Motor neuron (in vitro differentiated cells): Measurements from ENCODE around the gene FANCL. TPM values are rescaled to one million over a fixed set of nuclear protein-coding genes. Genes with fewer than 3 reads are reported as not detected.
"Not testable (repeated sequence)": the region's sequence is repeated elsewhere in the genome, so short reads cannot be mapped to it uniquely, and the experiment has no call there.

Experiments
- ATAC-seq, 8 experiments: fragments of 200-7000 bp; cut with Tn5 transposase; replicated peaks in 6 of 8; 2 replicates each; pipeline ENCODE4 v1.8.0; 2021; ENCODE audit warnings: mild to moderate bottlenecking in 8 of 8, moderate library complexity in 8 of 8
- H3K27ac ChIP-seq, 2 donors: fragments of 250-450 bp; sonication (Bioruptor Pico); 2 replicates each; pipeline ENCODE4 v1.9.0; 2021; ENCODE audit warnings: antibody characterized with exemption in 2 of 2, mild to moderate bottlenecking in 2 of 2, moderate library complexity in 1 of 2
- H3K4me1 ChIP-seq, 2 donors: fragments of 250-450 bp; sonication (Bioruptor Pico); replicated peaks in 1 of 2; 2 replicates each; pipeline ENCODE4 v1.6.1; 2021; ENCODE audit warnings: antibody characterized with exemption in 2 of 2, mild to moderate bottlenecking in 2 of 2, moderate library complexity in 1 of 2
- H3K4me3 ChIP-seq, 5 donors: fragments of 250-450 bp; sonication (Bioruptor Pico); 2 replicates each; pipeline ENCODE4 v1.9.0; 2021; ENCODE audit warnings: antibody characterized with exemption in 5 of 5, mild to moderate bottlenecking in 5 of 5, moderate library complexity in 4 of 5
- WGBS, 10 experiments: fragments of 450-650 bp; shearing (Covaris generic); methylation state at CpG; one replicate each; pipeline ENCODE4 v1.0.0; 2022; 5-methylcytosine and 5-hydroxymethylcytosine counted together
- in situ Hi-C, 9 experiments: fragments of 400-800 bp; cut with MboI; loops; one replicate each; pipeline ENCODE4 v1.15.0; 2021; ENCODE audit warnings: low sequenced_read_pairs in 9 of 9, low pct_unique_long_range_greater_than_20kb in 2 of 9; ENCODE audit not compliant: unreplicated experiment in 9 of 9
- total RNA-seq, 8 experiments: library from RNA; unstranded; fragments of 300-600 nt; gene quantifications; 2 replicates each; pipeline versions ENCODE4 v1.2.3 to v1.2.4, GENCODE V29; 2022

FANCL gene
- total RNA-seq, 8 experiments from 2014 or later = 8.9 to 34.0 (median 29.5) TPM

- H3K4me3 ChIP-seq = no peak overlapping the region
- peaks cover 5 to 7% of the 10 kb centered on the region in 2 donors for H3K4me1 ChIP-seq
- H3K27ac ChIP-seq = no peak overlapping the region
- WGBS, 10 experiments = 33 to 100% (median 78%) methylated on average over 1 to 2 of the region's 2 CpGs; no CpG with 5 or more reads in 3 of the 10 experiments
- peak in 4 of 8 experiments; percentile 54 to 88 (median 80) for ATAC-seq
- in situ Hi-C loops = loop anchor here in 2 of 9 experiments (25.0 kb wide), 2 partner anchors 307 to 407 kb away; no protein-coding TSS in a partner anchor
These were observed 110.9 kb downstream of the FANCL start for GRCh38 chr2:58130238-58130637.

- no peak for ATAC-seq
- Histone ChIP-seq H3K27ac (no peak overlapping the region), H3K4me1 (peaks cover 5 to 7% of the 10 kb centered on the region in 2 donors), H3K4me3 (no peak overlapping the region)
- 91 to 100% (median 100%) methylated on average over 1 to 3 of the region's 3 CpGs for WGBS, 10 experiments
- in situ Hi-C loops = loop anchor here in 2 of 9 experiments (25.0 kb wide), 2 partner anchors 310 to 410 kb away; no protein-coding TSS in a partner anchor
These were observed 114.0 kb downstream of the FANCL start for GRCh38 chr2:58127111-58127510.

GRCh38 chr2:58122540-58122939 lies 118.6 kb downstream of the FANCL start:
- H3K4me3 ChIP-seq = no peak overlapping the region
- 87 to 100% (median 97%) methylated on average over 3 of the region's 3 CpGs; no CpG with 5 or more reads in 3 of the 10 experiments for WGBS, 10 experiments
- ATAC-seq = no peak
- in situ Hi-C loops = no loop called here
- H3K4me1 ChIP-seq = no peaks in the 10 kb centered on the region
- H3K27ac ChIP-seq = no peak overlapping the region

GRCh38 chr2:58122040-58122439 lies 119.1 kb downstream of the FANCL start:
- WGBS, 10 experiments = 59 to 100% (median 86%) methylated on average over 1 to 3 of the region's 3 CpGs
- Histone ChIP-seq H3K4me1 (no peaks in the 10 kb centered on the region), H3K4me3 (no peak overlapping the region), H3K27ac (no peak overlapping the region)
- in situ Hi-C loops = no loop called here
- ATAC-seq = no peak

- Histone ChIP-seq H3K27ac (no peak overlapping the region), H3K4me3 (no peak overlapping the region), H3K4me1 (no peaks in the 10 kb centered on the region)
- ATAC-seq = no peak
- WGBS, 10 experiments = 88 to 100% (median 100%) methylated on average over 1 to 5 of the region's 5 CpGs; no CpG with 5 or more reads in 1 of the 10 experiments
- in situ Hi-C loops = no loop called here
These were observed 120.4 kb downstream of the FANCL start for GRCh38 chr2:58120626-58121229.

GRCh38 chr2:58113563-58113962 lies 127.6 kb downstream of the FANCL start:
- ATAC-seq, H3K27ac ChIP-seq, H3K4me1 ChIP-seq, in situ Hi-C loops, H3K4me3 ChIP-seq: not testable (repeated sequence)
- 81 to 100% (median 100%) methylated on average over 1 to 5 of the region's 9 CpGs; no CpG with 5 or more reads in 3 of the 10 experiments for WGBS, 10 experiments

- H3K4me3 ChIP-seq = no peak overlapping the region
- ATAC-seq = no peak
- no peak overlapping the region for H3K27ac ChIP-seq
- no peaks in the 10 kb centered on the region for H3K4me1 ChIP-seq
- in situ Hi-C loops = no loop called here
- WGBS, 10 experiments = 92 to 100% (median 100%) methylated on average over 1 to 6 of the region's 6 CpGs
These were observed 130.4 kb downstream of the FANCL start for GRCh38 chr2:58110765-58111164.

- 11 to 100% (median 93%) methylated on average over 1 to 2 of the region's 2 CpGs; no CpG with 5 or more reads in 4 of the 10 experiments for WGBS, 10 experiments
- in situ Hi-C loops = no loop called here
- no peak overlapping the region for H3K27ac ChIP-seq
- H3K4me3 ChIP-seq = no peak overlapping the region
- ATAC-seq = peak in 2 of 8 experiments; percentile 6 to 10
- H3K4me1 ChIP-seq = no peaks in the 10 kb centered on the region
These were observed 131.6 kb downstream of the FANCL start for GRCh38 chr2:58109481-58109880.

Other genes with a start within 250 kb of the FANCL start
- gene VRK2, start 194.5 kb downstream of the FANCL start, total RNA-seq = 10 to 100 TPM in 4 of 8 experiments, 1 to 10 TPM in 4; 1.8 to 26.6 (median 9.7) TPM